Subcutaneous adipose tissue (tissue), 4 donors: ENCODE data around the gene OBI1. TPM values are rescaled to one million over a fixed set of nuclear protein-coding genes. Genes with fewer than 3 reads are reported as not detected.

Experiments used
- CTCF ChIP-seq: fragments of 450-650 bp; IDR thresholded peaks from one replicate; pipeline ENCODE4 v1.5.1; 2016; ENCODE audit warnings: low read depth, mild to moderate bottlenecking, control low read depth, antibody characterized with exemption, moderate library complexity
- total RNA-seq, 4 donors: library from RNA; depleted of rRNA; stranded (reverse); fragments of >200 nt; gene quantifications; one replicate each; pipeline ENCODE4 v1.1.0, GENCODE V29; 2016

Gene OBI1
- total RNA-seq, 4 donors from 2014 or later = 10.6 to 11.6 (median 11.2) TPM

DNA sequence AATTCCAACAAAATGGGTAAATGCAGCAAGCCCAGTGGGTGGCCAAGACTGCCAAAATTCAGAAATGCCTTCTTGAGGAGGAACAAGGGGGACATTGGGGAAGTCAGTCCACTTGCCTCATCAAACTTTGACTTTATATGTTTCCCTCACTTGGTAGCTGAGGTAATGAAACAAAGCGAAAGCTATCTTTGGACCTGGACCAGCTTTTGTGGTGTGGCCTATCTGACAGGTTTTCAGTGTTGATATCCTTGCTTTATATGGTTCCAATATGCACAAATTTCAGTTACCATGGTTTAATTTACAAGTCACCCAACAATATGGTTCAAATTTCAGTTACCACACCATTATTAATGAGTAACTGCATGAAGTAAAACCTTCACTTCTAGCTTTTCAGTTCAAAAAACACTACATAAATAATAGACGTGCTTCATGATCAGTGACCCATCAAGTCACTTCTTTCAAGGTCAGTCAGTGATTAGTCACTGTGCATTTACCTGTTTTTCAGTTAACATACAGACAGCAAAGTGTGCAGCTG lies 38.0 kb downstream of the OBI1 start:
- no peak for TF ChIP-seq CTCF

- no peak for TF ChIP-seq CTCF
Observed at GRCh38 chr13:78618411-78618810, 40.5 kb downstream of the OBI1 start.

DNA sequence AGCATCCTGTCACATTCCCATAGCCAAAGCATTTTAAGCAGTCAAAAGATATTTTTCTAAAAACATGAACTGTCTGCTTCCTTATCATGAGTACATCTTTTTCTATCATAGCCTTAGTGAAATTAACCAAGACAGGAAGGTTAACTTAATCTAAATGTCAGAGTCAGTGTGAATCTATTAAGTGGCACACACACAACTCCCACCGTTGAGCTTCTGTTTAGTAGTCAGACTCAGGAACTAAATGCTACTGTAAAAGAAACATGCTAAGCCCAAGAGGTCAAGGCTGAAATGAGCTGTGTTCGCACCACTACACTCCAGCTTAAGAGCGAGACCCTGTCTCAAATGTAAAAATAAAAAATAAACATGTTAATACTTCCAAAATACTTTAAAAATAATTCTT lies 47.9 kb downstream of the OBI1 start:
- TF ChIP-seq CTCF = no peak

- TF ChIP-seq CTCF = no peak
Observed at GRCh38 chr13:78610381-78610883, 48.5 kb downstream of the OBI1 start.

- TF ChIP-seq CTCF = no peak
Observed at GRCh38 chr13:78609464-78610205, 49.3 kb downstream of the OBI1 start.

GRCh38 chr13:78608688-78609463 lies 50.1 kb downstream of the OBI1 start:
- TF ChIP-seq CTCF = no peak

GRCh38 chr13:78608252-78608687 lies 50.7 kb downstream of the OBI1 start:
- no peak for TF ChIP-seq CTCF
